Measurements from ENCODE around the gene RNGTT.

GRCh38 chr6:88728756-88729155, 234.7 kb downstream of the RNGTT start:
- TF ChIP-seq, protein P1, sequence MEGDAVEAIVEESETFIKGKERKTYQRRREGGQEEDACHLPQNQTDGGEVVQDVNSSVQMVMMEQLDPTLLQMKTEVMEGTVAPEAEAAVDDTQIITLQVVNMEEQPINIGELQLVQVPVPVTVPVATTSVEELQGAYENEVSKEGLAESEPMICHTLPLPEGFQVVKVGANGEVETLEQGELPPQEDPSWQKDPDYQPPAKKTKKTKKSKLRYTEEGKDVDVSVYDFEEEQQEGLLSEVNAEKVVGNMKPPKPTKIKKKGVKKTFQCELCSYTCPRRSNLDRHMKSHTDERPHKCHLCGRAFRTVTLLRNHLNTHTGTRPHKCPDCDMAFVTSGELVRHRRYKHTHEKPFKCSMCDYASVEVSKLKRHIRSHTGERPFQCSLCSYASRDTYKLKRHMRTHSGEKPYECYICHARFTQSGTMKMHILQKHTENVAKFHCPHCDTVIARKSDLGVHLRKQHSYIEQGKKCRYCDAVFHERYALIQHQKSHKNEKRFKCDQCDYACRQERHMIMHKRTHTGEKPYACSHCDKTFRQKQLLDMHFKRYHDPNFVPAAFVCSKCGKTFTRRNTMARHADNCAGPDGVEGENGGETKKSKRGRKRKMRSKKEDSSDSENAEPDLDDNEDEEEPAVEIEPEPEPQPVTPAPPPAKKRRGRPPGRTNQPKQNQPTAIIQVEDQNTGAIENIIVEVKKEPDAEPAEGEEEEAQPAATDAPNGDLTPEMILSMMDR (conservative IDR thresholded peaks at IDR 0.05; ENCODE audit: low read length) = no peak
- TF ChIP-seq EZH2phosphoT487 (IDR thresholded peaks at IDR 0.05; ENCODE audit: borderline replicate concordance) = no peak

All from Loucy (cell line).